Upper lobe of left lung (tissue), 4 donors: Measurements from ENCODE around the gene COCH.

ENCODE experiments used
- CTCF ChIP-seq, 6 experiments: fragments of 450-650 bp in 4 of 6; fragments of 200-600 bp in 2 of 6; sonication (generic) in 2 of 6; IDR thresholded peaks; one replicate each; pipeline ENCODE4 v1.5.1; 2016 to 2019; ENCODE audit warnings: antibody characterized with exemption in 6 of 6
- EP300 ChIP-seq, 4 donors: sonication (generic); formaldehyde crosslinking; IDR thresholded peaks; one replicate each; pipeline ENCODE4 v1.5.1; 2017; ENCODE audit warnings: antibody characterized with exemption in 4 of 4, control low read depth in 2 of 4
- POLR2A ChIP-seq, 4 donors: fragments of 450-650 bp; IDR thresholded peaks; one replicate each; pipeline ENCODE4 v1.5.1; 2016 to 2017; ENCODE audit warnings: antibody characterized with exemption in 4 of 4, mild to moderate bottlenecking in 2 of 4
- POLR2AphosphoS5 ChIP-seq, 2 donors: sonication (generic); formaldehyde crosslinking; IDR thresholded peaks; one replicate each; pipeline ENCODE4 v1.5.1; 2017; ENCODE audit warnings: antibody characterized with exemption in 2 of 2

- TF ChIP-seq CTCF (IDR thresholded peaks at IDR 0.05) (peak in 5 of 6 experiments; percentile 26 to 41 (median 31)), POLR2AphosphoS5 (IDR thresholded peaks at IDR 0.05) (no peak), POLR2A (IDR thresholded peaks at IDR 0.05) (no peak), EP300 (IDR thresholded peaks at IDR 0.05) (no peak)
Measured at GRCh38 chr14:30874120-30874998, at the start of gene COCH.
